ENCODE results near the gene SOS2.

Gene SOS2

GRCh38 chr14:50109342-50109741 lies 122.0 kb downstream of the SOS2 start:
- Mint-ChIP-seq H3K36me3 (peaks cover 13% of the 10 kb centered on the region), H3K27me3 (no peaks in the 10 kb centered on the region), H3K9me3 (no peaks in the 10 kb centered on the region), H3K4me1 (peaks cover 24% of the 10 kb centered on the region), H3K4me3 (no peak overlapping the region), H3K27ac (no peak overlapping the region)

GRCh38 chr14:50107850-50108249 lies 123.5 kb downstream of the SOS2 start:
- Mint-ChIP-seq H3K27ac (peak overlapping the region; percentile 41), H3K9me3 (no peaks in the 10 kb centered on the region), H3K36me3 (peaks cover 10% of the 10 kb centered on the region), H3K4me1 (peaks cover 27% of the 10 kb centered on the region), H3K27me3 (no peaks in the 10 kb centered on the region), H3K4me3 (no peak overlapping the region)

DNA sequence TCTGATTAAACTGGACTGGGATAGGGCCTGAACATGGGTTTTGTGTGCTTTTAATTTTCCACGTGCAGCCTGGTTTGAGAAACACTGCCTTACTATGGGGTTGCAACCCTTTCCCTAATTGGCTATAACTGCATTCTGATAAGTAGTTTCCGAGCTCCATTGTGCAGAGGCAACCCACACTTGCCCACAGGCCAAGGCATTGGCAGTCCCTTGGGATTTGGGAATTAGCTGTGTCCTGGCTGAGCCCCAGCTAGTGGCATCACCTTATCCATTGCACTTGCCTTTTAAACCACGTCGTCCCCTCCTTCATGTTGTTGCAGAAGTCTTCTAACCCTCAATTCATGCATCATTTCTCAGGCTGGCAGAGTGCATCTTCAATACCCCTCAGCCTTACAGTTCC lies 125.2 kb downstream of the SOS2 start:
- H3K27ac Mint-ChIP-seq: peak overlapping the region; percentile 9
- no peak overlapping the region for H3K4me3 Mint-ChIP-seq
- no peaks in the 10 kb centered on the region for H3K9me3 Mint-ChIP-seq
- peaks cover 29% of the 10 kb centered on the region for H3K4me1 Mint-ChIP-seq
- no peaks in the 10 kb centered on the region for H3K27me3 Mint-ChIP-seq
- peaks cover 8% of the 10 kb centered on the region for H3K36me3 Mint-ChIP-seq

GRCh38 chr14:50103558-50103957 lies 127.8 kb downstream of the SOS2 start:
- Mint-ChIP-seq H3K4me1 (peaks cover 50% of the 10 kb centered on the region), H3K36me3 (peaks cover 4% of the 10 kb centered on the region), H3K9me3 (no peaks in the 10 kb centered on the region), H3K4me3 (peak overlapping the region; percentile 23), H3K27me3 (no peaks in the 10 kb centered on the region), H3K27ac (peak overlapping the region; percentile 76)

DNA sequence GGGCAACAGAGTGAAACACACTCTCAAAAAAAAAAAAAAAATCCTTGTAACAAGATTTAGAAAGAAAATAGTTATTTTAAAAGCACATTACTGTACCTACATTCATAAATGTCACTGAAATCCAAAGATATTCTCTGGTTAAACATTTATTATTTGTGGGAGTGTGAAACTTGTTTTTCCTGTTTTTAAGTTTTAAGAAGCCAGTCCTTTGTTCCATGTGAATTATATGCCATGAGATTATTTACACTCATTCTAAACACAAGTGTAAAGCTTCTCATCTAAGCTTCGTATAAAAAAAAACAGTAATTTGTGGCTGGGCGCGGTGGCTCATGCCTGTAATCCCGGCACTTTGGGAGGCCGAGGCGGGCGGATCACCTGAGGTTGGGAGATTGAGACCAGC lies 130.0 kb downstream of the SOS2 start:
- Mint-ChIP-seq H3K27ac (no peak overlapping the region), H3K27me3 (no peaks in the 10 kb centered on the region), H3K9me3 (no peaks in the 10 kb centered on the region), H3K36me3 (no peaks in the 10 kb centered on the region), H3K4me3 (no peak overlapping the region), H3K4me1 (peaks cover 68% of the 10 kb centered on the region)

GRCh38 chr14:50100805-50101204 lies 130.6 kb downstream of the SOS2 start:
- peak overlapping the region; percentile 88 for H3K27ac Mint-ChIP-seq
- no peaks in the 10 kb centered on the region for H3K27me3 Mint-ChIP-seq
- H3K4me3 Mint-ChIP-seq: peak overlapping the region; percentile 31
- H3K4me1 Mint-ChIP-seq: peaks cover 74% of the 10 kb centered on the region
- no peaks in the 10 kb centered on the region for H3K9me3 Mint-ChIP-seq
- H3K36me3 Mint-ChIP-seq: peaks cover 2% of the 10 kb centered on the region

DNA sequence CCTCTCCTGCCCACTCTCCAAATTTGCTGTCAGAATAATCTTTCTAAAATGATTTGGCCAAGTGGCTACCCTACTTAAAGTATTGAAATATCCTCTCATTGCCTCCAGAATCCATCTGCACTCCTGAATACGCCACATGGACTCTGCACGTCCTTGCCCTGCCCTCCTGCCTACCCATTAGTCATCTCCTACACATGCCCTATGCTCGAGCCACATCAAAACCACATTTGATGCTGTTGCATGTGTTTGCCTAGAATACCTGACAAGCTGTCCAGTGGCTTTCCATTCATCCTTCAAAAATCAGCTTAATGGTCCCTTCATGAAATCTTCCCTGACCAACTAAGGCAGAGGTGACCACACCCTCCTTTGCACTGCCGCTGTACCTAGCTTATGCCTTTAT lies 132.0 kb downstream of the SOS2 start:
- H3K27ac Mint-ChIP-seq: peak overlapping the region; percentile 77
- H3K36me3 Mint-ChIP-seq: peaks cover 3% of the 10 kb centered on the region
- H3K4me1 Mint-ChIP-seq: peaks cover 75% of the 10 kb centered on the region
- no peaks in the 10 kb centered on the region for H3K27me3 Mint-ChIP-seq
- H3K4me3 Mint-ChIP-seq: peak overlapping the region; percentile 37
- H3K9me3 Mint-ChIP-seq: no peaks in the 10 kb centered on the region

DNA sequence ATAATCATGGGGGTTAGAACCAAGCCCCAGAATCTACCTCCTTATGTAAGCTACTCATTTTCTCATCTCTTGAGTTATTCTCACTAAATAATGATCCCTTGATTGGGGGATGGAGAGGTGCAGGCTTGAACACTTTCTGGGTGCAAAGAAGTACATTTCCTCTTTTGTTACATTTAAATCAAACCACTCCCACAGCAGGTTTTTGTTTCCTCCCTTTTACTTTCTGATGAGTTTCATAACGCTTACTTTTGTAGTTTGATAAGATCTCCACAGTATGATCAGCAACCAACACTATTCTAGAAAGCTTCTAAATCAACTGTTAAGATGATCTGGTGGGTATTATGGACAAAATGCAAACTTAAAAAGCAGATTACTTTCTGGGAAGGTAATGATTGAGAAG lies 135.5 kb downstream of the SOS2 start:
- peaks cover 3% of the 10 kb centered on the region for H3K36me3 Mint-ChIP-seq
- H3K4me3 Mint-ChIP-seq: peak overlapping the region; percentile 70
- H3K9me3 Mint-ChIP-seq: no peaks in the 10 kb centered on the region
- no peaks in the 10 kb centered on the region for H3K27me3 Mint-ChIP-seq
- H3K4me1 Mint-ChIP-seq: peaks cover 82% of the 10 kb centered on the region
- H3K27ac Mint-ChIP-seq: peak overlapping the region; percentile 91

GRCh38 chr14:50094056-50094755 lies 137.2 kb downstream of the SOS2 start:
- Mint-ChIP-seq H3K4me3 (no peak overlapping the region), H3K36me3 (peaks cover 6% of the 10 kb centered on the region), H3K9me3 (no peaks in the 10 kb centered on the region), H3K27ac (no peak overlapping the region), H3K27me3 (no peaks in the 10 kb centered on the region), H3K4me1 (peaks cover 78% of the 10 kb centered on the region)

DNA sequence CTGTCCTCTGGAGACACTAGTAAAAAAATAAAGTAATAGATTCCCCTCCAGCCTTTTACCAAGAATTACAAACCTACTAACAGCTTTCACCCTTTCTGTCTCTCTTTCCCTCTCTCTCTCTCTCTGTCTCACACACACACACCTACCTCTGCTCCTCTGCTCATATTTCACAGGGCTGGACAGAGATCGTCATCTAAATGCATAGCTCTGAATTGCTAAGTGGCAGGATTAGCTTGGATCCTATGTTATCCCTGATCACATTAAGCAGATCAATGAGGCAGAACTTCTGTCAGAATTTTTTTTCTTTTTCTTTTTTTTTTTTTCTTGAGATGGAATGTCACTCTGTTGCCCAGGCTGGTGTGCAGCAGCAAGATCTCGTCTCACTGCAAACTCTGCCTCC lies 137.9 kb downstream of the SOS2 start:
- no peak overlapping the region for H3K4me3 Mint-ChIP-seq
- H3K27ac Mint-ChIP-seq: peak overlapping the region; percentile 51
- H3K27me3 Mint-ChIP-seq: no peaks in the 10 kb centered on the region
- H3K36me3 Mint-ChIP-seq: peaks cover 6% of the 10 kb centered on the region
- no peaks in the 10 kb centered on the region for H3K9me3 Mint-ChIP-seq
- peaks cover 79% of the 10 kb centered on the region for H3K4me1 Mint-ChIP-seq

DNA sequence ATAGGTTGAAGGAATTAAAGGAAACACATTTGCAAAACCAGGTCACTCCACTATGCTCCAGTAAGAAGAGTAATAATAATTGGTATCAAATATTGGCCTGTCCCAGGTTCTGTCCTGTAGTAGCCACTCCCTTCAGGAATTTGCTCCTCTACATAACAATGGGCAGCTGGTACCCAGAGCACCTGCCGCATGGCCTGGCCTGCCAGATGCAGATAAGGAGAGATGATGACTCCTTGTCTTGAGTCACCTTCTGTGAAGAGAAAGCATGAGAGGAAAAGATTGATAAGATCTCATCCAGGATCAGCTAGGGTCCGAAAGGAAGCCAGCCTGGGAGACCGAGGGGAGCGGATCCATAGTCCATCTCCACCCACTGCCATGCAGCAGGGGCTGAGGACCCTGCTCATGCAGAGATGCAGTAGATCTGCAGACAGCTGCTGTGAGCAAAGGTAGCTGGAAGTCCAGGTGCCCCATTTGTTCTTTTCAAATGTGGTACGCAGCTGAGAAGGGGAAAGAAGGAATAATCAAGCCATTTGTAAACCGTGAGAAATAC lies 139.3 kb downstream of the SOS2 start:
- no peak overlapping the region for H3K27ac Mint-ChIP-seq
- no peak overlapping the region for H3K4me3 Mint-ChIP-seq
- H3K36me3 Mint-ChIP-seq: peaks cover 7% of the 10 kb centered on the region
- no peaks in the 10 kb centered on the region for H3K27me3 Mint-ChIP-seq
- H3K4me1 Mint-ChIP-seq: peaks cover 83% of the 10 kb centered on the region
- no peaks in the 10 kb centered on the region for H3K9me3 Mint-ChIP-seq

DNA sequence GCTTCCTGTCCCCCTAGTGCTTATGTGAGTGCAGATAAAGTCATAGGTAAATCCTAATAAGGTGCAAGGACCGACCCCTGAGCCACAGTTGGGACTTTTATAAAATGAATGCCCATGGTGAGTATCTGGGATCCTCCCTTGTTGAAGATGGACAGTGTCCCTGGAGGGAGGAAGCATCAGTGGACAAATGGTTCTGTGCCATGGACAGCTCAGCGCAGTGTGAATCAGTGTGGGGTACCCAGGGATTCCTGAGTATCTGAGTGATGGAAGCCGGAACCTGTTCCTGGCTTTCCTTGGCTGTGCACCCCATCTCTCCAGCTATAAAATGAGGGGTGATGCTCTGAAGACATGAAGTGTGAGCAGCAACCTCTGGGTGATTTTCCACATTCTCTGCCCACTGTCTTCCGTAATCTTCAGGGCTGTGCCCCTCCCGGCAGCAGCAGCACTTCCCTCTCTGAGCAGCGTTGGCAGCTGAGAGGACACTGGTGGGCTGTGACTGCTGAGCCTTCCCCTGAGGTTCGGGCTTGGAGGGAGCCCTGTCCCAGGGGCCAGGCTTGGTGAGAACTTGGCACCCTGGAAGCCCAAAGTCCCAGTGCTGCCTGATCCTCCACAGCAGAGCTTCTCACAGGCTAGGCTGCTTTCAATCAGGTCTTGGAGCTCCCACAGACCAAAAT lies 140.0 kb downstream of the SOS2 start:
- Mint-ChIP-seq H3K4me1 (peaks cover 80% of the 10 kb centered on the region), H3K36me3 (peaks cover 7% of the 10 kb centered on the region), H3K4me3 (no peak overlapping the region), H3K27ac (peak overlapping the region; percentile 71), H3K27me3 (no peaks in the 10 kb centered on the region), H3K9me3 (no peaks in the 10 kb centered on the region)

GRCh38 chr14:50089208-50089607 lies 142.2 kb downstream of the SOS2 start:
- peak overlapping the region; percentile 52 for H3K27ac Mint-ChIP-seq
- H3K4me3 Mint-ChIP-seq: no peak overlapping the region
- H3K27me3 Mint-ChIP-seq: no peaks in the 10 kb centered on the region
- no peaks in the 10 kb centered on the region for H3K9me3 Mint-ChIP-seq
- peaks cover 90% of the 10 kb centered on the region for H3K4me1 Mint-ChIP-seq
- H3K36me3 Mint-ChIP-seq: peaks cover 5% of the 10 kb centered on the region

- Mint-ChIP-seq H3K27ac (no peak overlapping the region), H3K4me3 (no peak overlapping the region), H3K36me3 (peaks cover 5% of the 10 kb centered on the region), H3K27me3 (no peaks in the 10 kb centered on the region), H3K4me1 (peaks cover 90% of the 10 kb centered on the region), H3K9me3 (no peaks in the 10 kb centered on the region)
Measured at GRCh38 chr14:50088731-50089130, 142.6 kb downstream of the SOS2 start.

DNA sequence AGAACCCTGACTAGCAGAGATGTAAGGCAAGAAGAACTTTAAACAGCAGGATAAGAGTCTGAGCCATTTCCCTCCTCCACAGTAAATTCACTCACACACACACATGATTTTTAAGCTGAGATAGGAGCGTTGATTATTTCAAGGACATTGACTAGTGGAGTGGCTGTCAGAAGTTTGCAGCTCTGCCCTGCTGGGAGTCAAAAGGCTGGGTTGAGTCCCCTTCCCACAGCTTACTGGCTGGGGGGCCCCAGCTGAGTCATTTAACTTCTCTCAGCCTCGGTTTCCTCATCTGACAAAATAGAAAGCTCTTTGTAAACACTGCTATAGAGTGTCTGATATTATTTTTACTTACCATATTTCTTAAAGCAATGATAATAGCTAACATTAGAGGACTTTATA lies 143.3 kb downstream of the SOS2 start:
- peak overlapping the region; percentile 85 for H3K27ac Mint-ChIP-seq
- H3K4me1 Mint-ChIP-seq: peaks cover 91% of the 10 kb centered on the region
- H3K9me3 Mint-ChIP-seq: no peaks in the 10 kb centered on the region
- peaks cover 5% of the 10 kb centered on the region for H3K36me3 Mint-ChIP-seq
- peak overlapping the region; percentile 66 for H3K4me3 Mint-ChIP-seq
- no peaks in the 10 kb centered on the region for H3K27me3 Mint-ChIP-seq

GRCh38 chr14:50087341-50088116 lies 143.8 kb downstream of the SOS2 start:
- peak overlapping the region; percentile 85 for H3K27ac Mint-ChIP-seq
- H3K27me3 Mint-ChIP-seq: no peaks in the 10 kb centered on the region
- H3K4me1 Mint-ChIP-seq: peaks cover 92% of the 10 kb centered on the region
- no peaks in the 10 kb centered on the region for H3K9me3 Mint-ChIP-seq
- peaks cover 5% of the 10 kb centered on the region for H3K36me3 Mint-ChIP-seq
- peak overlapping the region; percentile 66 for H3K4me3 Mint-ChIP-seq
